ENCODE measurements around the gene USP21.

DNA sequence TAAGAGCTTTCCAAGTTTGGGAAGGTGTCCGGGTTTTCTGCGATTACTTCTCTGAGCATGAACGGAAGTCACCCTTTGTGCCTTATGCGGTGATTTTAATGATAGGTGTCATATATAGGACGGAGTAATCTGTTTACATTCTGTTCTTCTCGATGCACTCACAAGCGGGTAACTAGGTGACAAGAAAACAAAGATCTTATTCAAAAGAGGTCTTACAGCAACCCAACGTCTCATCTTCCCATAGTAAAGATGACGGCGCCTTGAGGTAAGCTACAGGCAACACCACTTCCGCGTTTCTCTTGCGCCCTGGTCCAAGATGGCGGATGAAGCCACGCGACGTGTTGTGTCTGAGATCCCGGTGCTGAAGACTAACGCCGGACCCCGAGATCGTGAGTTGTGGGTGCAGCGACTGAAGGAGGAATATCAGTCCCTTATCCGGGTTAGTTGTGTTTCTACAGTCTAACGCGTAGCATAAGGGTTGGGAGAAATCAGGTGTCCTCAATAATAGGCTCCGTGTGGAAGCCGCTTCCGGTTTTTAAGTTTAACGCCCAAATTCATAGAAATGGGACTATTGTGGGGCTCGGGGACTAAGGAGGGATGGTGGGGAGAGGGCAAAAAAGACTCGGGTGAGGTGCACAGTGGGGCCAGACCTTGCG, 5.5 kb upstream of the USP21 start, which contains the start of gene UFC1:
- TF ChIP-seq, protein P1, sequence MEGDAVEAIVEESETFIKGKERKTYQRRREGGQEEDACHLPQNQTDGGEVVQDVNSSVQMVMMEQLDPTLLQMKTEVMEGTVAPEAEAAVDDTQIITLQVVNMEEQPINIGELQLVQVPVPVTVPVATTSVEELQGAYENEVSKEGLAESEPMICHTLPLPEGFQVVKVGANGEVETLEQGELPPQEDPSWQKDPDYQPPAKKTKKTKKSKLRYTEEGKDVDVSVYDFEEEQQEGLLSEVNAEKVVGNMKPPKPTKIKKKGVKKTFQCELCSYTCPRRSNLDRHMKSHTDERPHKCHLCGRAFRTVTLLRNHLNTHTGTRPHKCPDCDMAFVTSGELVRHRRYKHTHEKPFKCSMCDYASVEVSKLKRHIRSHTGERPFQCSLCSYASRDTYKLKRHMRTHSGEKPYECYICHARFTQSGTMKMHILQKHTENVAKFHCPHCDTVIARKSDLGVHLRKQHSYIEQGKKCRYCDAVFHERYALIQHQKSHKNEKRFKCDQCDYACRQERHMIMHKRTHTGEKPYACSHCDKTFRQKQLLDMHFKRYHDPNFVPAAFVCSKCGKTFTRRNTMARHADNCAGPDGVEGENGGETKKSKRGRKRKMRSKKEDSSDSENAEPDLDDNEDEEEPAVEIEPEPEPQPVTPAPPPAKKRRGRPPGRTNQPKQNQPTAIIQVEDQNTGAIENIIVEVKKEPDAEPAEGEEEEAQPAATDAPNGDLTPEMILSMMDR (IDR thresholded peaks at IDR 0.05), result no peak
- TF ChIP-seq POLR2A (IDR thresholded peaks at IDR 0.05), result peak; percentile 61
